Tibial nerve (tissue), 4 donors: ENCODE measurements around the gene NEURL4. TPM values are rescaled to one million over a fixed set of nuclear protein-coding genes. Genes with fewer than 3 reads are reported as not detected.
A peak's percentile ranks its signal among the peaks of the same experiment; 100 is the strongest.

Source experiments
- DNase-seq, 2 donors: peaks; one replicate each; pipeline ENCODE4 v3.0.0-alpha.2; 2019; ENCODE audit warnings: low spot score in 2 of 2
- H3K27ac ChIP-seq, 4 donors: fragments of 200-600 bp; sonication (generic) in 3 of 4; one replicate each; pipeline ENCODE4 v1.5.1; 2017 to 2019; ENCODE audit warnings: mild to moderate bottlenecking in 1 of 4
- H3K27me3 ChIP-seq, 2 donors: fragments of 200-600 bp; sonication (generic) in 1 of 2; one replicate each; pipeline versions ENCODE4 v1.5.1 to v1.6.0; 2017 to 2019
- H3K36me3 ChIP-seq, 3 donors: fragments of 200-600 bp; sonication (generic); one replicate each; pipeline ENCODE4 v1.5.1; 2018 to 2019
- H3K4me1 ChIP-seq, 4 donors: fragments of 200-600 bp; sonication (generic) in 3 of 4; one replicate each; pipeline ENCODE4 v1.5.1; 2017 to 2019
- H3K4me3 ChIP-seq, 4 donors: fragments of 200-600 bp; sonication (generic) in 3 of 4; one replicate each; pipeline ENCODE4 v1.5.1; 2017 to 2019; ENCODE audit warnings: mild to moderate bottlenecking in 1 of 4, moderate library complexity in 1 of 4
- H3K9me3 ChIP-seq, 4 donors: fragments of 200-600 bp; sonication (generic) in 3 of 4; one replicate each; pipeline ENCODE4 v1.5.1; 2017 to 2019
- CTCF ChIP-seq, 5 experiments: fragments of 200-600 bp in 3 of 5; fragments of 450-650 bp in 2 of 5; sonication (generic) in 3 of 5; IDR thresholded peaks; one replicate each; pipeline ENCODE4 v1.5.1; 2016 to 2019; ENCODE audit warnings: antibody characterized with exemption in 5 of 5, mild to moderate bottlenecking in 3 of 5, moderate library complexity in 2 of 5
- EP300 ChIP-seq, 2 donors: sonication (generic); formaldehyde crosslinking; IDR thresholded peaks; one replicate each; pipeline ENCODE4 v1.6.1; 2017; ENCODE audit warnings: antibody characterized with exemption in 2 of 2, mild to moderate bottlenecking in 1 of 2
- POLR2A ChIP-seq, 2 donors: fragments of 450-650 bp; IDR thresholded peaks; one replicate each; pipeline ENCODE4 v1.6.1; 2017; ENCODE audit warnings: antibody characterized with exemption in 2 of 2, mild to moderate bottlenecking in 2 of 2, moderate library complexity in 2 of 2
- WGBS, 2 donors: methylation state at CpG; one replicate each; pipeline ENCODE4 v1.1.5; 2018; 5-methylcytosine and 5-hydroxymethylcytosine counted together
- total RNA-seq, 4 donors: library from RNA; depleted of rRNA; stranded (reverse); fragments of >200 nt; gene quantifications; one replicate each; pipeline ENCODE4 v1.1.0, GENCODE V29; 2016

Gene NEURL4
- total RNA-seq, 4 donors from 2014 or later = 16.2 to 40.2 (median 27.5) TPM

DNA sequence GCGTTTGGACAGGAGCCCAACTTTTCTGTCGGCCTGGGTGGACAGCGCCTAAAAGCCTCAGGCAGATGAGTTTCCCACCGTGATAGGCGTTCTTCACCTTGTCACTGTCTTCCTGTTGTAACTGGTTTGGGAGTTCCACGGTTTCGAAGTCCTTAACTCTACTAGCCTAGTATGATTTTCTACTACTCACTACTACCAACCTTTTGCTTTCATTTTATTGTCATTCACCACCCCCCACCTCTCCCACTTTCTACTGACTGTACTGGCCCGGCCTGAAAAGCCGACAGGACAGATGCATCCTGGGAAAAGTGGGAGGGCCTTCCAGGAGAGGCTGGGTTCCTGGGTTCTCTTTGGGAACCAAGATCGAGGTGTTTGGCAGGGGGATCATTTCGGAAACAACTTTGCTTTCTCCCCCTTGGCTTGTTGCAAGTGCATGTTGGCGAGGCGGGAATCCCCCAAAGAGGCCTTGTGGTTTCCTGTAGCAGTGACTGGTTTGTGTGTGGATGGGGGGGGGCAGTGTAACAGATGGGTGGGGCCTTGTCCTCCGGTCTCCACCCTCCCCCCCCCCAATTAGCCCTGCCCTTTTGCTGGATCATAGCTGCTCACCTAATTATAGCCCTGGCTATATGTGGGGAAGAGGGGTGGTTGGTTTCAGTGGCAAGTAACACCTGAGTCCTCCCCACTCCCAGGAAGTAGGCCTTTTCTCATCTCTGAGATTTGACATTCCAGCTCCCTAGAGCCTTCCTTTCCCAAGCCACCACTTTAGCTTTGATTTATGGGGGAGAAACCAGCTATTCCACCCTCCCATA is 20.3 kb downstream of the NEURL4 start:
- 0 to 5% methylated on average over 14 of the region's 14 CpGs for WGBS, 2 donors
- Histone ChIP-seq H3K27ac (peak overlapping the region; percentile 93 to 99 (median 98)), H3K9me3 (no peaks in the 10 kb centered on the region), H3K4me1 (peaks cover 0 to 56% (median 29%) of the 10 kb centered on the region in 4 donors), H3K36me3 (peaks cover 7 to 44% (median 28%) of the 10 kb centered on the region in 3 donors), H3K4me3 (peak overlapping the region; percentile 87 to 96 (median 92)), H3K27me3 (no peaks in the 10 kb centered on the region)
- no peak for TF ChIP-seq CTCF (IDR thresholded peaks at IDR 0.05)
- peak in 1 of 2 donors; percentile 23 for TF ChIP-seq POLR2A (IDR thresholded peaks at IDR 0.05)
- TF ChIP-seq EP300 (IDR thresholded peaks at IDR 0.05) = peak in 1 of 2 donors; percentile 56
- DNase-seq = peak; percentile 46 to 70

GRCh38 chr17:7307686-7308624 is 21.2 kb downstream of the NEURL4 start:
- Histone ChIP-seq H3K9me3 (no peaks in the 10 kb centered on the region), H3K36me3 (peaks cover 4 to 35% (median 28%) of the 10 kb centered on the region in 3 donors), H3K4me3 (peak overlapping the region; percentile 87 to 96 (median 92)), H3K27ac (peak overlapping the region; percentile 93 to 99 (median 98)), H3K4me1 (peaks cover 0 to 47% (median 21%) of the 10 kb centered on the region in 4 donors), H3K27me3 (no peaks in the 10 kb centered on the region)
- TF ChIP-seq EP300 (IDR thresholded peaks at IDR 0.05) = no peak
- TF ChIP-seq POLR2A (IDR thresholded peaks at IDR 0.05) = peak in 1 of 2 donors; percentile 66
- peak in 1 of 5 experiments; percentile 14 for TF ChIP-seq CTCF (IDR thresholded peaks at IDR 0.05)
- no peak for DNase-seq
- WGBS, 2 donors = 0 to 1% methylated on average over 48 to 64 of the region's 104 CpGs

DNA sequence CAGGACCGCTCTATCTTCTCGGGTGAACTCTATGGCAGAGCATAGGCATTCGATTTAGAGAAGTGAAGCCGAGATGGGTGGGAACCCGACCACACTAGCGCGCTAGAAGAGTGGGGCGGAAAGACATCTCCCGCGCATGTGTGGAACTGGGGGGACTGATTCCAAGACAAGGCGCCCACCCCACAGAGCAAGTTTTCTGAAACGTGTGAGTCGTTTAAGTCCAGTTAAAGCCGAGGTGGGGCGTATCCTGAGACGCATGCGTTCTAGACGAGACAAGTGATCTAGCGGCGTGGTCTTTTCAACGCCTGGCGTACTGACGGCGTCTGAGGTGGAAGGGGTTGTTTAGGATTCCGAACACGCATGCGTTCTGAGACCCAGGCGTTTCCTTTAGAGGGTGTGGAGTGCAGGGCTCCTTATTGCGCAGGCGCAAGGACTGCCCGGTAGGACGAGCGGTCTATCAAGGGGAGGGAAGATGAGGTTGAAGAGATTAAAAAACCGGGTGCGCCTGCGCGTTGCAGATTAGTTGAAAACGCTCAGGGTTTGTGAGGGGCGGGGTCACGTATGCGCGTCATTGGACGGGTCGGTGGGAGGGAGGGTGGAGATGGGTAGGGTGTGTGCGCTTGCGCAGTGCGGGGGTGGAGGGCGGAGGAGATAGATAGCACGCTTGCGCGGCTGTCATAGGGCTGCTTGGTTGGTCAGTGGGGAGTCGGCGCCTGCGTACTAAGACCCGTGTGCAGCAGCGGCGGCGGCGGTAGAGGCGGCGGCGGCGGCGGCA is 22.0 kb downstream of the NEURL4 start, which contains the start of gene EIF5A:
EIF5A (plus strand) TSS at position 718 of the 775 bp plus-strand sequence. CDS start 2,008 bp downstream, outside the sequence.
- Histone ChIP-seq H3K27me3 (no peaks in the 10 kb centered on the region), H3K27ac (peak within 1 kb of the TSS; percentile 97 to 99 (median 98)), H3K4me3 (peak within 1 kb of the TSS; percentile 87 to 96 (median 92)), H3K9me3 (no peaks in the 10 kb centered on the region), H3K4me1 (peaks cover 0 to 40% (median 18%) of the 10 kb centered on the region in 4 donors), H3K36me3 (peaks cover 0 to 26% (median 21%) of the 10 kb centered on the region in 3 donors)
- peak; percentile 89 to 98 for TF ChIP-seq EP300 (IDR thresholded peaks at IDR 0.05)
- TF ChIP-seq POLR2A (IDR thresholded peaks at IDR 0.05) = peak; percentile 78 to 92
- TF ChIP-seq CTCF (IDR thresholded peaks at IDR 0.05) = no peak
- WGBS, 2 donors = 0% methylated on average over 54 to 60 of the region's 64 CpGs
- peak; percentile 98 to 99 for DNase-seq

GRCh38 chr17:7304179-7304578 is 25.0 kb downstream of the NEURL4 start:
- H3K27ac ChIP-seq = no peak overlapping the region
- no peak for DNase-seq
- WGBS, 2 donors = 93 to 96% methylated on average over 7 of the region's 7 CpGs
- H3K27me3 ChIP-seq = no peaks in the 10 kb centered on the region
- H3K9me3 ChIP-seq = no peaks in the 10 kb centered on the region
- H3K4me3 ChIP-seq = no peak overlapping the region
- TF ChIP-seq POLR2A (IDR thresholded peaks at IDR 0.05) (no peak), EP300 (IDR thresholded peaks at IDR 0.05) (no peak), CTCF (IDR thresholded peaks at IDR 0.05) (no peak)
- peaks cover 0 to 14% (median 7%) of the 10 kb centered on the region in 4 donors for H3K4me1 ChIP-seq
- H3K36me3 ChIP-seq = no peaks in the 10 kb centered on the region
